Amniotic stem cell (primary cell): ENCODE measurements around the gene BACH2.

ENCODE experiments used
- DNase-seq: peaks from one replicate; lab custom pipeline; 2025; lab: John Stamatoyannopoulos, UW

BACH2 gene

DNA sequence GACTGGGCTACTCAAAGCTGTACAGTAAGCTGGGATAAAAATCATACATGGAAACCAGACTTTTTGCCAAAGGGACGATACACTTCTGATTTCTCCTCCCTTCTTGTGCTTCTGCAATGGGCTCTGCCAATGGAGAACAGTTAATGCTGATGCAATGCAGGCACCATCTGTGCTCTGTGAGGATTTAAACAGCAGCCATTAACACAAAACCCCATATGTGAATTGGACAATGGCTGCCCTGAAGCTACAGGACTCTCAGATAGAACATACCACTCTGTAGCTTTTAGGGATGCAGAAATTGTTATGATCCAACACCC lies 330.5 kb downstream of the BACH2 start:
- DNase-seq, result no peak

DNA sequence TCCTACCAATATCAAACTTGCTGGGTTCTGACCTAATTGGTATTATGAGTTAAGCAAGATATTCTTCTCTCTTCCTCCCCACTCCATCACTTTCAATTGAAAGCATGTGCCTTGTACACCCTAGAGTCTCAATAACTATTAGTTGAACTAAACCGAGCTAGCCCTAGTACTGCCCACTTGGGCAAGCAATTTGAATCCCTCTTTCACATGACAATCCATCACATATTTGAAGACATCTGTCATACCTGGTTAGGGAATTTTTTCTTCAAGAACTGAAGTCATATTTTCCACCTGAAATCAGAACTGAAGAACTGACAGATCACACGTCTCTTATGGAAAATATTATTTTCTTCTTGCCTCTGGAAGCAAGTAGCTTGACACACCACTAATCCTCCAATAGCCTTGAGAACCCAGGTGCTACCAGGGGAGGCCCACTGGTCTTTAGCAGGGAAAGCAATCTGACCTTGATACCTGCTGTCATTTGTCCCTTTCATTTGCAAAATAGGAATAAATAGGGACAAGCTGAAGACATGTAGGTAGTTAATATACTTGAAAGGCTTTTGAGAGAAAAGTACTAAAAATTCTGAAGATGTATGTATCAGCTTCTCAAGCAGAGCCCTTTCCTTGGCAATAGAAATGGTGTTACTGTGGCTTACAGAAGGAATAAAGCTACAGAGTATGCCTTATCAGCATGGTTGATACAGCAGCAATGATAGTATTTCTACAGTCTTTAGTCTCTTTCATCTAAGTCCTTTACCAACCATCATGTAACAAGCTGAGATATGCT lies 331.0 kb downstream of the BACH2 start:
- DNase-seq, result no peak

GRCh38 chr6:89963391-89963790 lies 333.3 kb downstream of the BACH2 start:
- no peak for DNase-seq

DNA sequence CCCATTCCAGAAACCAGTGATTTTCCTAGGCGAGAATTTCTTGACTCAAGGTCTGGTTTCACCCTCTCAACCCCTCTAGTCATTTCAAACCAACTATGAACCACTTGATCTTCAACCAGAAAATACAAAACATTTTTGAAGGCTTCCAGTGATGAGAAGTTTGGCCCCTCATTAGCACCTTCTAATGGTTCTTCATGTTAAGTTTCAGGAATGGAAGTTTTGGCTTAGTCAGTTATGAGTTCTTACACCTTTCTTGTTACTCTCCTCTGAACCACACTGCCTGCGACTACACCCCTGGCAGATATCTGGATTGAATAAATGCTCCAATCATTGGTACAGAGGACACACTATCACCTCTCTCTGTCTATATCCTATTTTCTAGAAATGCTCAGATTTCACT lies 335.2 kb downstream of the BACH2 start:
- no peak for DNase-seq

GRCh38 chr6:89959883-89960282 lies 336.8 kb downstream of the BACH2 start:
- DNase-seq, result no peak

GRCh38 chr6:89956182-89956581 lies 340.5 kb downstream of the BACH2 start:
- DNase-seq, result no peak

DNA sequence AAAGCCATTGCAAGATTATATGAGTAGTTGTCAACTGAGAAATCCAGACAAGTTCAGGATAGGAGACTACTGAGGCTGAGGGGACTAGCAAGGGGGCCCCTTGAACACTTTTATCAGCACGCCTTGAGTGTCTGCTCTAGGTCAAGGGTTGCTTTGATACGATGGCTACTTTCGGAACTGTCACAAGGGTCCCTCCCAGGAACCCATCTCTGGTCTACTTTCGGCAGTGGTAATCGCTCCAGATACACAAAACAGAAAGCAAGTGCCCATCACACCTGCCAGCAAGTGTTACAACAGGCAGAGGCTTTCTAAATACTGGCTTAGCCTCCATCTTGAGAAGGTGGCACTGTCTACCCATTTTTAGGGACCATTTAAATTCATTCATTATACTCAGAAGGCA lies 341.3 kb downstream of the BACH2 start:
- DNase-seq, result no peak

DNA sequence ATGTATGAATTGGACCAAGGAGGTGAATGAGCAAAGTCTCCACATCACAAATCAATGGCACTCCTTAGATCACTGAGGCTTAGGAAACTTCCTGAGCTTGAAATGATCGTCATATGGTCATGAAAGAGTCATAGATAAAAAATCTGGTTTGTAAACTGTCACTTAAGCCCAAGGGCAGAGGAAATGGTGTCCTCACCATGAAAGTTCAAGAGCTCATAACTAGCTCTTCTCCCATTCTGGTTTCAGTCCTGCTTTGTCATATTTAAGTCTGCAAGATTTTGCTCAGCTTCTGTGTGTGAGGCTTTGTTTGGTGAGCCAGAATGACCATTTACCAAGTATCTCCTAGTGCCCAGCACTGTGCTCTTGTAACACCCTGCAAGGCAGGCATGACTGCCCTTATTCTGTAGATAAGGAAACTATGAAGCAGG lies 341.9 kb downstream of the BACH2 start:
- DNase-seq, result no peak

GRCh38 chr6:89952686-89953085 lies 344.0 kb downstream of the BACH2 start:
- no peak for DNase-seq

- no peak for DNase-seq
Measured at GRCh38 chr6:89952105-89952671, 344.5 kb downstream of the BACH2 start.

- no peak for DNase-seq
Measured at GRCh38 chr6:89951574-89952104, 345.0 kb downstream of the BACH2 start.

- no peak for DNase-seq
Measured at GRCh38 chr6:89950879-89951391, 345.7 kb downstream of the BACH2 start.

DNA sequence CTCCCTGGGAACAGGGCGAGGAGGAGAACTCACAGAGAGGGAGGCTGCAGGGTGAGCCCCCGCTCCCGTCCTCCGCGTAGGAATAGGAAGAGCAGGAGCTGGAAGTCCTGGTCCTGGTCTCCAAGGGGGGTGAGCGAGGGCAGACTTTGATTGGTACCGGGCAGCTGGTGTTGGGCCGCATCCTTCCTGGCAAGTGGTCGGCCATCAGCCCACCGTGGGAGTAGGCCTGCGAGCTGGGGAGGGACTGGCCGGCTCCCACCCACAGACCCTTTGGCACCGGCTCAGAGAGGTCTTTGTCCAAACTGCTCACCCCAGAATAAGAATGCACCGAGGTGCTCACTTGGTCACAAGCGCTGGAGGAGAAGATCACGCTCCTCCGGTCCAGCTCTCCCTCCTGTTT lies 346.2 kb downstream of the BACH2 start:
- no peak for DNase-seq

- no peak for DNase-seq
Measured at GRCh38 chr6:89948876-89949275, 347.8 kb downstream of the BACH2 start.

- no peak for DNase-seq
Measured at GRCh38 chr6:89944826-89945407, 351.7 kb downstream of the BACH2 start.

GRCh38 chr6:89944181-89944755 lies 352.4 kb downstream of the BACH2 start:
- no peak for DNase-seq

DNA sequence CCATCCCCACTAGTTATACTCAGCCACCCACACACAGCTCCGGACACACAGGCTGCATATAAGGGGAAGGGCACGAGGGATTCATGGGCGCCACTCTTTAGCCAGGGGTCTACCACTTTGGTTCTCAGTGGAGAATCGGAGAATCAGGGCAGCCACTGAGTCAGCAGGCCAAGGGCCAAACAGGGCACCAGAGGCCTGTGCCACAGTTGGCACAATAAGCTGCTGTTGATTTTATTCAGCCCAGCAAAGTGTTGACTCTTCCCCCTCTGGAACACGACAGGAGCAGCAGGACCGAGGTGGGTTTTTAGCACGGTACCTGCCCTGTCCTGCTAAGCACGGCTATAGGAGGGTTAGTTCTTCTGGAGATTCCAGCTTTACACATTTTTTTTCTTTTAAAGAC lies 354.0 kb downstream of the BACH2 start:
- DNase-seq, result no peak

- no peak for DNase-seq
Measured at GRCh38 chr6:89941763-89942497, 354.7 kb downstream of the BACH2 start.

- no peak for DNase-seq
Measured at GRCh38 chr6:89941031-89941762, 355.4 kb downstream of the BACH2 start.

DNA sequence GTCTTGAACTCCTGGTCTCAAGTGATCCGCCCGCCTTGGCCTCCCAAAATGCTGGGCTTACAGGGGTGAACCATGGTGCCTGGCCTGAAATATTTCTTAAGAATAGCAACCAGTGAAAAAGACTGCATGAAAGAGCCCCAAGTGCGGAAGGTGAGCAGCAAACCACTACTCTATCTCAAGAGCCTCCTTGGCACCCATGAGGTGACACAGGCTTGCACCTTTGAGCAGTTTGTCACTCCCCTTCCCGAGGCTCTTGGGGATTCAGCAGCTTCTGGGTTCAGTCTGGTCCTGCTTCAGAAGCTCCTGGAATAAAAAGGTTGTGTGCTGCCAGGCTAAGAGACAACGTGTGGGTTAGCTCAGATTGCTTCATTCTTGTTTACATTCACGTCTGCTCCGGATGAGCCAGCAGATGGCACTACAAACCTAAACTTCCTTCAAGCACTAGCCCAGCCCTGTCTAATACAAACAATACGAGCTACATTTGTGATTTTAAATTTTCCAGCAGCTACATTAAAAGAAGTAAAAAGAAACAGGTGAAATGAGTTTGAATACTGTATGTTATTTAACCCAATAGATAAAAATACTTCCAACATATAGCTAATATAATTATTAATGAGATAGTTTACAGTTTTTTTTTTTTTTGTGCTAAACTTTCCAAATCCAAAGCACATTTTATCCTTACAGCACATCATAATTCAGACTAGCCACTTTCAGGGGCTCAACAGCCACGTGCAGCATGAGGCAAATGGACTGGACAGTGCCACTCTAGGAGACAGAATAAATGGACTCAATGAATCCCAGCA lies 356.2 kb downstream of the BACH2 start:
- DNase-seq, result peak; percentile 77

- no peak for DNase-seq
Measured at GRCh38 chr6:89939144-89939543, 357.5 kb downstream of the BACH2 start.
